Measurements from ENCODE around the gene RPEL1.

GRCh38 chr10:103282961-103283360, 37.3 kb downstream of the RPEL1 start:
- TF ChIP-seq, protein P1, sequence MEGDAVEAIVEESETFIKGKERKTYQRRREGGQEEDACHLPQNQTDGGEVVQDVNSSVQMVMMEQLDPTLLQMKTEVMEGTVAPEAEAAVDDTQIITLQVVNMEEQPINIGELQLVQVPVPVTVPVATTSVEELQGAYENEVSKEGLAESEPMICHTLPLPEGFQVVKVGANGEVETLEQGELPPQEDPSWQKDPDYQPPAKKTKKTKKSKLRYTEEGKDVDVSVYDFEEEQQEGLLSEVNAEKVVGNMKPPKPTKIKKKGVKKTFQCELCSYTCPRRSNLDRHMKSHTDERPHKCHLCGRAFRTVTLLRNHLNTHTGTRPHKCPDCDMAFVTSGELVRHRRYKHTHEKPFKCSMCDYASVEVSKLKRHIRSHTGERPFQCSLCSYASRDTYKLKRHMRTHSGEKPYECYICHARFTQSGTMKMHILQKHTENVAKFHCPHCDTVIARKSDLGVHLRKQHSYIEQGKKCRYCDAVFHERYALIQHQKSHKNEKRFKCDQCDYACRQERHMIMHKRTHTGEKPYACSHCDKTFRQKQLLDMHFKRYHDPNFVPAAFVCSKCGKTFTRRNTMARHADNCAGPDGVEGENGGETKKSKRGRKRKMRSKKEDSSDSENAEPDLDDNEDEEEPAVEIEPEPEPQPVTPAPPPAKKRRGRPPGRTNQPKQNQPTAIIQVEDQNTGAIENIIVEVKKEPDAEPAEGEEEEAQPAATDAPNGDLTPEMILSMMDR (conservative IDR thresholded peaks at IDR 0.05; ENCODE audit: low read length), result no peak
- no peak for TF ChIP-seq EZH2phosphoT487 (IDR thresholded peaks at IDR 0.05; ENCODE audit: borderline replicate concordance, low read depth, low read length)

Data from OCI-LY7 (cell line).